Keratinocyte (primary cell): Measurements from ENCODE around the gene KCTD1.

Source experiments
- EZH2 ChIP-seq: IDR thresholded peaks from one replicate; pipeline ENCODE4 v1.6.1; 2012; ENCODE audit warnings: inconsistent platforms, mild to moderate bottlenecking, low read length, moderate library complexity
- TF ChIP-seq, protein P1 (sequence below), 3 experiments: IDR thresholded peaks in 1 of 3; conservative IDR thresholded peaks in 1 of 3; optimal IDR thresholded peaks in 1 of 3; 2 replicates in 2 of 3; 3 replicates in 1 of 3; pipeline versions ENCODE3 to v1.5.1; 2011; ENCODE audit warnings: low read length in 3 of 3, mild to moderate bottlenecking in 3 of 3, moderate library complexity in 2 of 3, control low read depth in 1 of 3, inconsistent platforms in 1 of 3; ENCODE audit not compliant: insufficient read depth in 2 of 3; ENCODE audit errors: extremely low read depth in 1 of 3

DNA sequence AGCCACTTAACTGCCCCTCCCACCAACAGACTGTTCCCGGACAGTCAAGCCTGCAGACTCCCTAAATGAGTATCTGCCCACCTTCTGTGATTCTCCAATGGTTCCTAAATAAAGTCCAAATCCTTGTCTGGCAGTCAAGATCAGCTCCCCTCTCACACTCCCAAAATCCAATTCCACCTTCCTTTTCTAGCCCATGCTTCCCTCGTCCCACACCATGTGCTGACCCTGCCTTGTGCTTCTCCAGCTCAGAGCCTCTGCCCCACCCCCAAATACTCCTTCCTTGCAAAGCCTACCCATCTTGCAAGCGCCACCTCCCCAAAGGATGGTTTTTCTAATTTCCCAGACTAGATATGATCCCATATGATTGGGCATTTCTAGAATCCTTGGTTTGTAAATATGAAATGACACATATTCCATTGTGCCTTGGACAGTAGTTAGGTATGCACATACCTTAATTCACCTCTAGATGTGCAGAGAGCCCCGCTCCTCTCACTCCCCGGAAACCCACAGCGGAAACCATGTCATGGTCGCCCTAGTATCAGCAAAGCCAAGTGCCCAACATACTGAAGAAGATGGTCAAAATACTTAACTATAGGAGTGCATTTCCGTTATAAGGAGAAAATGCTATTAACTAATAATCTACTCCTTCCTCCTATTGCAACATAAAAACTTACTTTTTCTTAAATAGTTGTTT, 97.2 kb downstream of the KCTD1 start:
- TF ChIP-seq, protein P1, sequence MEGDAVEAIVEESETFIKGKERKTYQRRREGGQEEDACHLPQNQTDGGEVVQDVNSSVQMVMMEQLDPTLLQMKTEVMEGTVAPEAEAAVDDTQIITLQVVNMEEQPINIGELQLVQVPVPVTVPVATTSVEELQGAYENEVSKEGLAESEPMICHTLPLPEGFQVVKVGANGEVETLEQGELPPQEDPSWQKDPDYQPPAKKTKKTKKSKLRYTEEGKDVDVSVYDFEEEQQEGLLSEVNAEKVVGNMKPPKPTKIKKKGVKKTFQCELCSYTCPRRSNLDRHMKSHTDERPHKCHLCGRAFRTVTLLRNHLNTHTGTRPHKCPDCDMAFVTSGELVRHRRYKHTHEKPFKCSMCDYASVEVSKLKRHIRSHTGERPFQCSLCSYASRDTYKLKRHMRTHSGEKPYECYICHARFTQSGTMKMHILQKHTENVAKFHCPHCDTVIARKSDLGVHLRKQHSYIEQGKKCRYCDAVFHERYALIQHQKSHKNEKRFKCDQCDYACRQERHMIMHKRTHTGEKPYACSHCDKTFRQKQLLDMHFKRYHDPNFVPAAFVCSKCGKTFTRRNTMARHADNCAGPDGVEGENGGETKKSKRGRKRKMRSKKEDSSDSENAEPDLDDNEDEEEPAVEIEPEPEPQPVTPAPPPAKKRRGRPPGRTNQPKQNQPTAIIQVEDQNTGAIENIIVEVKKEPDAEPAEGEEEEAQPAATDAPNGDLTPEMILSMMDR (optimal IDR thresholded peaks at IDR 0.05 in 1 of 3, IDR thresholded peaks at IDR 0.05 in 1 of 3, conservative IDR thresholded peaks at IDR 0.05 in 1 of 3; ENCODE audit: extremely low read depth in 1 of 3, insufficient read depth in 2 of 3, low read length in 3 of 3), result no peak
- no peak for TF ChIP-seq EZH2
